Tibial nerve (tissue), 4 donors: ENCODE results near the gene CDS2. TPM values are rescaled to one million over a fixed set of nuclear protein-coding genes. Genes with fewer than 3 reads are reported as not detected.

Experiments used
- DNase-seq, 2 donors: peaks; one replicate each; pipeline ENCODE4 v3.0.0-alpha.2; 2019; ENCODE audit warnings: low spot score in 2 of 2
- H3K27ac ChIP-seq, 4 donors: fragments of 200-600 bp; sonication (generic) in 3 of 4; one replicate each; pipeline ENCODE4 v1.5.1; 2017 to 2019; ENCODE audit warnings: mild to moderate bottlenecking in 1 of 4
- H3K27me3 ChIP-seq, 2 donors: fragments of 200-600 bp; sonication (generic) in 1 of 2; one replicate each; pipeline versions ENCODE4 v1.5.1 to v1.6.0; 2017 to 2019
- H3K36me3 ChIP-seq, 3 donors: fragments of 200-600 bp; sonication (generic); one replicate each; pipeline ENCODE4 v1.5.1; 2018 to 2019
- H3K4me1 ChIP-seq, 4 donors: fragments of 200-600 bp; sonication (generic) in 3 of 4; one replicate each; pipeline ENCODE4 v1.5.1; 2017 to 2019
- H3K4me3 ChIP-seq, 4 donors: fragments of 200-600 bp; sonication (generic) in 3 of 4; one replicate each; pipeline ENCODE4 v1.5.1; 2017 to 2019; ENCODE audit warnings: mild to moderate bottlenecking in 1 of 4, moderate library complexity in 1 of 4
- H3K9me3 ChIP-seq, 4 donors: fragments of 200-600 bp; sonication (generic) in 3 of 4; one replicate each; pipeline ENCODE4 v1.5.1; 2017 to 2019
- EP300 ChIP-seq, 2 donors: sonication (generic); formaldehyde crosslinking; IDR thresholded peaks; one replicate each; pipeline ENCODE4 v1.6.1; 2017; ENCODE audit warnings: antibody characterized with exemption in 2 of 2, mild to moderate bottlenecking in 1 of 2
- POLR2A ChIP-seq, 2 donors: fragments of 450-650 bp; IDR thresholded peaks; one replicate each; pipeline ENCODE4 v1.6.1; 2017; ENCODE audit warnings: antibody characterized with exemption in 2 of 2, mild to moderate bottlenecking in 2 of 2, moderate library complexity in 2 of 2
- WGBS, 2 donors: methylation state at CpG; one replicate each; pipeline ENCODE4 v1.1.5; 2018; 5-methylcytosine and 5-hydroxymethylcytosine counted together
- total RNA-seq, 4 donors: library from RNA; depleted of rRNA; stranded (reverse); fragments of >200 nt; gene quantifications; one replicate each; pipeline ENCODE4 v1.1.0, GENCODE V29; 2016
- TF ChIP-seq, protein P1 (sequence below), 5 experiments: fragments of 200-600 bp in 3 of 5; fragments of 450-650 bp in 2 of 5; sonication (generic) in 3 of 5; IDR thresholded peaks; one replicate each; pipeline ENCODE4 v1.5.1; 2016 to 2019; ENCODE audit warnings: antibody characterized with exemption in 5 of 5, mild to moderate bottlenecking in 3 of 5, moderate library complexity in 2 of 5

CDS2 gene
- total RNA-seq, 4 donors from 2014 or later: 29.4 to 35.0 (median 34.1) TPM

- Histone ChIP-seq H3K9me3 (no peaks in the 10 kb centered on the region), H3K4me1 (peaks cover 0 to 6% (median 2%) of the 10 kb centered on the region in 4 donors), H3K36me3 (peaks cover 0 to 40% (median 0%) of the 10 kb centered on the region in 3 donors), H3K4me3 (no peak overlapping the region), H3K27me3 (no peaks in the 10 kb centered on the region), H3K27ac (peak overlapping the region in 1 of 4 donors; percentile 67)
- TF ChIP-seq EP300 (IDR thresholded peaks at IDR 0.05) (no peak), POLR2A (IDR thresholded peaks at IDR 0.05) (no peak)
- TF ChIP-seq, protein P1, sequence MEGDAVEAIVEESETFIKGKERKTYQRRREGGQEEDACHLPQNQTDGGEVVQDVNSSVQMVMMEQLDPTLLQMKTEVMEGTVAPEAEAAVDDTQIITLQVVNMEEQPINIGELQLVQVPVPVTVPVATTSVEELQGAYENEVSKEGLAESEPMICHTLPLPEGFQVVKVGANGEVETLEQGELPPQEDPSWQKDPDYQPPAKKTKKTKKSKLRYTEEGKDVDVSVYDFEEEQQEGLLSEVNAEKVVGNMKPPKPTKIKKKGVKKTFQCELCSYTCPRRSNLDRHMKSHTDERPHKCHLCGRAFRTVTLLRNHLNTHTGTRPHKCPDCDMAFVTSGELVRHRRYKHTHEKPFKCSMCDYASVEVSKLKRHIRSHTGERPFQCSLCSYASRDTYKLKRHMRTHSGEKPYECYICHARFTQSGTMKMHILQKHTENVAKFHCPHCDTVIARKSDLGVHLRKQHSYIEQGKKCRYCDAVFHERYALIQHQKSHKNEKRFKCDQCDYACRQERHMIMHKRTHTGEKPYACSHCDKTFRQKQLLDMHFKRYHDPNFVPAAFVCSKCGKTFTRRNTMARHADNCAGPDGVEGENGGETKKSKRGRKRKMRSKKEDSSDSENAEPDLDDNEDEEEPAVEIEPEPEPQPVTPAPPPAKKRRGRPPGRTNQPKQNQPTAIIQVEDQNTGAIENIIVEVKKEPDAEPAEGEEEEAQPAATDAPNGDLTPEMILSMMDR (IDR thresholded peaks at IDR 0.05): no peak
- WGBS, 2 donors: 64 to 91% methylated on average over 3 of the region's 3 CpGs
- DNase-seq: no peak
Observed at GRCh38 chr20:5088688-5089087, 38.1 kb upstream of the CDS2 start.

GRCh38 chr20:5090191-5090590 is 36.6 kb upstream of the CDS2 start:
- H3K9me3 ChIP-seq: no peaks in the 10 kb centered on the region
- WGBS, 2 donors: 42 to 65% methylated on average over 4 of the region's 4 CpGs
- peak in 1 of 2 donors; percentile 34 for DNase-seq
- H3K27me3 ChIP-seq: no peaks in the 10 kb centered on the region
- TF ChIP-seq, protein P1 (IDR thresholded peaks at IDR 0.05): no peak
- peak; percentile 53 to 86 for TF ChIP-seq EP300 (IDR thresholded peaks at IDR 0.05)
- TF ChIP-seq POLR2A (IDR thresholded peaks at IDR 0.05): peak; percentile 11 to 32
- H3K36me3 ChIP-seq: peaks cover 0 to 38% (median 0%) of the 10 kb centered on the region in 3 donors
- no peak overlapping the region for H3K4me3 ChIP-seq
- peaks cover 0 to 6% (median 2%) of the 10 kb centered on the region in 4 donors for H3K4me1 ChIP-seq
- peak overlapping the region in 3 of 4 donors; percentile 12 to 68 (median 67) for H3K27ac ChIP-seq

GRCh38 chr20:5091902-5092301 is 34.9 kb upstream of the CDS2 start:
- Histone ChIP-seq H3K9me3 (no peaks in the 10 kb centered on the region), H3K27me3 (no peaks in the 10 kb centered on the region), H3K36me3 (peaks cover 0 to 44% (median 0%) of the 10 kb centered on the region in 3 donors), H3K27ac (no peak overlapping the region), H3K4me1 (peaks cover 0 to 6% (median 2%) of the 10 kb centered on the region in 4 donors), H3K4me3 (no peak overlapping the region)
- TF ChIP-seq POLR2A (IDR thresholded peaks at IDR 0.05): no peak
- TF ChIP-seq, protein P1 (IDR thresholded peaks at IDR 0.05): no peak
- TF ChIP-seq EP300 (IDR thresholded peaks at IDR 0.05): no peak
- WGBS, 2 donors: 69 to 85% methylated on average over 6 of the region's 6 CpGs
- DNase-seq: no peak

- H3K27ac ChIP-seq: no peak overlapping the region
- 67 to 80% methylated on average over 4 of the region's 4 CpGs for WGBS, 2 donors
- peaks cover 0 to 35% (median 0%) of the 10 kb centered on the region in 3 donors for H3K36me3 ChIP-seq
- H3K27me3 ChIP-seq: no peaks in the 10 kb centered on the region
- TF ChIP-seq POLR2A (IDR thresholded peaks at IDR 0.05): no peak
- no peak for DNase-seq
- peaks cover 0 to 6% (median 2%) of the 10 kb centered on the region in 4 donors for H3K4me1 ChIP-seq
- no peaks in the 10 kb centered on the region for H3K9me3 ChIP-seq
- H3K4me3 ChIP-seq: no peak overlapping the region
Observed at GRCh38 chr20:5092765-5093339, 34.0 kb upstream of the CDS2 start.

DNA sequence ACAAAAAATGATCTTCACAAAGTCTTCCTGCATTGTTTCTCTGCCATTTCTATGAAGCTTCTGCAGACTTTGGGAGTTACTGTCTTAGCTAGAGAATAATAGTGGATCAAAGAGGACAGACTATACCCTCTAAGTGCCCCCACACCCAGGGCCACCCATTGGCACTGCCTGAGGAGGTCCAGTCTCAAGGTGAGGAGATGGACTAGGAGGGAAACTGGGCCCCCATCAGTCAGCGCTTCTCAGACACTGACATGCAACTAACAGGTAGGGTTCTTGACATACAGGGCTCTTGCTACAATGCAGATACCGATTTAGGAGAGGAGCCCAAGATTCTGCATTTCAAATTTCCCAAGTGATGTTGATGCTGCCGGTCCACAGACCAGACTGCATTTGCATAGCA is 31.4 kb upstream of the CDS2 start:
- Histone ChIP-seq H3K27me3 (no peaks in the 10 kb centered on the region), H3K36me3 (peaks cover 0 to 59% (median 0%) of the 10 kb centered on the region in 3 donors)

More for the DNA sequence above, 31.4 kb upstream of the CDS2 start:
- Histone ChIP-seq H3K27ac (no peak overlapping the region), H3K4me1 (peaks cover 0 to 18% (median 0%) of the 10 kb centered on the region in 4 donors), H3K4me3 (no peak overlapping the region), H3K9me3 (no peaks in the 10 kb centered on the region)
- no peak for TF ChIP-seq EP300 (IDR thresholded peaks at IDR 0.05)
- TF ChIP-seq, protein P1 (IDR thresholded peaks at IDR 0.05): no peak
- TF ChIP-seq POLR2A (IDR thresholded peaks at IDR 0.05): no peak
- DNase-seq: no peak
- 81 to 87% methylated on average over 3 of the region's 3 CpGs for WGBS, 2 donors
